Measurements from ENCODE around the gene GMFB. TPM values are rescaled to one million over a fixed set of nuclear protein-coding genes. Genes with fewer than 3 reads are reported as not detected.

The GMFB gene
- total RNA-seq, 1 experiment from 2014 or later = 53.3 TPM

GRCh38 chr14:54528973-54529372, 40.2 kb upstream of the GMFB start:
- H3K4me1 Mint-ChIP-seq (ENCODE audit: insufficient read depth, unreplicated experiment) = no peaks in the 10 kb centered on the region
- POLR2A ChIA-PET = interaction anchor here (0.6 to 0.9 kb wide), 3 partner anchors 16 to 1851 kb away, joined by 3 to 8 read pairs (median 4); no protein-coding TSS in a partner anchor
- H3K4me3 Mint-ChIP-seq (ENCODE audit: unreplicated experiment) = no peak overlapping the region
- no peak for TF ChIP-seq CTCF (IDR thresholded peaks at IDR 0.05; ENCODE audit: unreplicated experiment)
- CTCF ChIA-PET = interaction anchor here (0.6 to 1.4 kb wide), 5 partner anchors 10 to 1610 kb away, joined by 3 to 5 read pairs (median 3); no protein-coding TSS in a partner anchor
- H3K9me3 Mint-ChIP-seq (ENCODE audit: unreplicated experiment) = no peaks in the 10 kb centered on the region
- no peak overlapping the region for H3K27ac Mint-ChIP-seq (ENCODE audit: low read depth, unreplicated experiment)
- peaks cover 41% of the 10 kb centered on the region for H3K36me3 Mint-ChIP-seq (ENCODE audit: insufficient read depth, unreplicated experiment)
- no peaks in the 10 kb centered on the region for H3K27me3 Mint-ChIP-seq (ENCODE audit: insufficient read depth, unreplicated experiment)
- BruUV-seq (replicated peaks) = no TSS peak
- intact Hi-C loops (cut with micrococcal nuclease) = no loop called here
- DNase-seq (ENCODE audit: unreplicated experiment) = no peak

GRCh38 chr14:54524410-54524809, 35.6 kb upstream of the GMFB start:
- DNase-seq (ENCODE audit: unreplicated experiment) = no peak
- Mint-ChIP-seq H3K4me1 (ENCODE audit: insufficient read depth, unreplicated experiment) (no peaks in the 10 kb centered on the region), H3K27me3 (ENCODE audit: insufficient read depth, unreplicated experiment) (no peaks in the 10 kb centered on the region), H3K9me3 (ENCODE audit: unreplicated experiment) (no peaks in the 10 kb centered on the region), H3K27ac (ENCODE audit: low read depth, unreplicated experiment) (no peak overlapping the region), H3K36me3 (ENCODE audit: insufficient read depth, unreplicated experiment) (peaks cover 50% of the 10 kb centered on the region), H3K4me3 (ENCODE audit: unreplicated experiment) (no peak overlapping the region)
- no peak for TF ChIP-seq CTCF (IDR thresholded peaks at IDR 0.05; ENCODE audit: unreplicated experiment)
- intact Hi-C loops (cut with micrococcal nuclease) = no loop called here
- CTCF ChIA-PET = interaction anchor here (0.6 to 0.7 kb wide), 3 partner anchors 77 to 1322 kb away, joined by 3 to 5 read pairs (median 5); no protein-coding TSS in a partner anchor
- BruUV-seq (replicated peaks) = no TSS peak
- POLR2A ChIA-PET = interaction anchor here (0.6 kb wide), 1 partner anchor 239 kb away, joined by 4 read pairs; no protein-coding TSS in a partner anchor

- no peak for DNase-seq (ENCODE audit: unreplicated experiment)
- H3K36me3 Mint-ChIP-seq (ENCODE audit: insufficient read depth, unreplicated experiment) = peaks cover 21% of the 10 kb centered on the region
- H3K27ac Mint-ChIP-seq (ENCODE audit: low read depth, unreplicated experiment) = no peak overlapping the region
- CTCF ChIA-PET = interaction anchor here (0.7 kb wide), 1 partner anchor 22 kb away, joined by 3 read pairs; no protein-coding TSS in a partner anchor
- no TSS peak for BruUV-seq (replicated peaks)
- no peak for TF ChIP-seq CTCF (IDR thresholded peaks at IDR 0.05; ENCODE audit: unreplicated experiment)
- peaks cover 5% of the 10 kb centered on the region for H3K4me1 Mint-ChIP-seq (ENCODE audit: insufficient read depth, unreplicated experiment)
- no peak overlapping the region for H3K4me3 Mint-ChIP-seq (ENCODE audit: unreplicated experiment)
- intact Hi-C loops (cut with micrococcal nuclease) = no loop called here
- POLR2A ChIA-PET = interaction anchor here (0.7 kb wide), 1 partner anchor 10 kb away, joined by 5 read pairs; no protein-coding TSS in a partner anchor
- peaks cover 14% of the 10 kb centered on the region for H3K9me3 Mint-ChIP-seq (ENCODE audit: unreplicated experiment)
- H3K27me3 Mint-ChIP-seq (ENCODE audit: insufficient read depth, unreplicated experiment) = no peaks in the 10 kb centered on the region
These were observed 27.9 kb upstream of the GMFB start for GRCh38 chr14:54516709-54517108.

GRCh38 chr14:54515670-54516069, 26.9 kb upstream of the GMFB start:
- Mint-ChIP-seq H3K9me3 (ENCODE audit: unreplicated experiment) (peaks cover 14% of the 10 kb centered on the region), H3K4me1 (ENCODE audit: insufficient read depth, unreplicated experiment) (peaks cover 9% of the 10 kb centered on the region), H3K36me3 (ENCODE audit: insufficient read depth, unreplicated experiment) (peaks cover 21% of the 10 kb centered on the region), H3K27ac (ENCODE audit: low read depth, unreplicated experiment) (no peak overlapping the region), H3K4me3 (ENCODE audit: unreplicated experiment) (no peak overlapping the region), H3K27me3 (ENCODE audit: insufficient read depth, unreplicated experiment) (no peaks in the 10 kb centered on the region)
- CTCF ChIA-PET = interaction anchor here (0.6 kb wide), 1 partner anchor 258 kb away, joined by 3 read pairs; no protein-coding TSS in a partner anchor
- no TSS peak for BruUV-seq (replicated peaks)
- no peak for DNase-seq (ENCODE audit: unreplicated experiment)
- TF ChIP-seq CTCF (IDR thresholded peaks at IDR 0.05; ENCODE audit: unreplicated experiment) = no peak
- POLR2A ChIA-PET = no interaction called here
- intact Hi-C loops (cut with micrococcal nuclease) = no loop called here
